HL-60 (cell line): Measurements from ENCODE around the gene TGIF1.

Experiments
- DNase-seq, 2 experiments: peaks; one replicate each; pipeline ENCODE4 v3.0.0-alpha.2; 2010 to 2020; ENCODE audit warnings: low read depth in 1 of 2, low spot score in 1 of 2
- H3K27ac ChIP-seq: fragments of 250-450 bp; sonication (Bioruptor Pico); replicated peaks from 2 replicates; pipeline ENCODE4 v1.5.1; 2020; ENCODE audit warnings: mild to moderate bottlenecking, moderate library complexity
- H3K27me3 ChIP-seq: fragments of 250-450 bp; sonication (Bioruptor Pico); 2 replicates; pipeline ENCODE4 v1.5.1; 2021; ENCODE audit warnings: mild to moderate bottlenecking, moderate library complexity; ENCODE audit not compliant: insufficient read depth, poor library complexity, severe bottlenecking
- H3K4me3 ChIP-seq: replicated peaks from 2 replicates; pipeline ENCODE4 v1.5.1; 2011; ENCODE audit warnings: mild to moderate bottlenecking, control low read depth, low read length; ENCODE audit not compliant: insufficient read depth
- CTCF ChIP-seq: IDR thresholded peaks from one replicate; pipeline ENCODE4 v1.5.1; 2011; ENCODE audit warnings: low read length, control low read depth, inconsistent platforms; ENCODE audit not compliant: insufficient read depth
- GABPA ChIP-seq: IDR thresholded peaks from 2 replicates; pipeline ENCODE4 v1.6.1; 2012; ENCODE audit warnings: low read depth
- POLR2AphosphoS5 ChIP-seq: IDR thresholded peaks from 2 replicates; pipeline ENCODE4 v1.6.1; 2012; ENCODE audit warnings: low read depth
- REST ChIP-seq: IDR thresholded peaks from 2 replicates; pipeline ENCODE4 v1.6.1; 2012; ENCODE audit warnings: low read depth; ENCODE audit not compliant: insufficient replicate concordance
- SPI1 ChIP-seq: IDR thresholded peaks from 2 replicates; pipeline ENCODE4 v1.6.1; 2012; ENCODE audit warnings: low read depth, mild to moderate bottlenecking, borderline replicate concordance

The TGIF1 gene

GRCh38 chr18:3456686-3457069 is 6.7 kb downstream of the TGIF1 start:
- DNase-seq, result no peak
- Histone ChIP-seq H3K27ac (no peak overlapping the region), H3K27me3 (no peaks in the 10 kb centered on the region), H3K4me3 (no peak overlapping the region)
- TF ChIP-seq CTCF (no peak), POLR2AphosphoS5 (no peak), GABPA (no peak), REST (no peak), SPI1 (no peak)

GRCh38 chr18:3457261-3457724 is 7.3 kb downstream of the TGIF1 start:
- DNase-seq, result no peak
- no peak for TF ChIP-seq GABPA
- no peak for TF ChIP-seq CTCF
- no peak for TF ChIP-seq REST
- no peak for TF ChIP-seq SPI1
- TF ChIP-seq POLR2AphosphoS5, result no peak
- H3K27ac ChIP-seq, result no peak overlapping the region
- H3K27me3 ChIP-seq, result no peaks in the 10 kb centered on the region
- H3K4me3 ChIP-seq, result no peak overlapping the region

GRCh38 chr18:3458378-3458777 is 8.4 kb downstream of the TGIF1 start:
- DNase-seq, result no peak
- H3K4me3 ChIP-seq, result no peak overlapping the region
- no peak overlapping the region for H3K27ac ChIP-seq

More at GRCh38 chr18:3458378-3458777, 8.4 kb downstream of the TGIF1 start:
- no peaks in the 10 kb centered on the region for H3K27me3 ChIP-seq
- no peak for TF ChIP-seq GABPA
- TF ChIP-seq REST, result no peak
- TF ChIP-seq SPI1, result no peak
- TF ChIP-seq CTCF, result no peak
- TF ChIP-seq POLR2AphosphoS5, result no peak
